OCI-LY1 (cell line): ENCODE results near the gene CTNNA2.

ENCODE experiments used
- CTCF ChIP-seq: fragments of 200-600 bp; sonication (generic), shearing (Covaris generic); IDR thresholded peaks from 2 replicates; pipeline ENCODE4 v1.5.1; 2017; ENCODE audit warnings: mild to moderate bottlenecking, antibody characterized with exemption, low read length, moderate library complexity, mixed read lengths
- EZH2 ChIP-seq: fragments of 200-600 bp; sonication (generic), shearing (Covaris generic); IDR thresholded peaks from 2 replicates; pipeline ENCODE4 v1.8.0; 2017; ENCODE audit warnings: borderline replicate concordance, mixed run types, mild to moderate bottlenecking, antibody characterized with exemption, low read length, moderate library complexity, mixed read lengths

GRCh38 chr2:79573895-79574674 lies 61.2 kb downstream of the CTNNA2 start:
- TF ChIP-seq CTCF (no peak), EZH2 (no peak)
